ENCODE measurements around the gene NAIF1. TPM values are rescaled to one million over a fixed set of nuclear protein-coding genes. Genes with fewer than 3 reads are reported as not detected.

Gene NAIF1
- total RNA-seq, 2 experiments from 2014 or later, result 13.9 to 14.2 TPM

DNA sequence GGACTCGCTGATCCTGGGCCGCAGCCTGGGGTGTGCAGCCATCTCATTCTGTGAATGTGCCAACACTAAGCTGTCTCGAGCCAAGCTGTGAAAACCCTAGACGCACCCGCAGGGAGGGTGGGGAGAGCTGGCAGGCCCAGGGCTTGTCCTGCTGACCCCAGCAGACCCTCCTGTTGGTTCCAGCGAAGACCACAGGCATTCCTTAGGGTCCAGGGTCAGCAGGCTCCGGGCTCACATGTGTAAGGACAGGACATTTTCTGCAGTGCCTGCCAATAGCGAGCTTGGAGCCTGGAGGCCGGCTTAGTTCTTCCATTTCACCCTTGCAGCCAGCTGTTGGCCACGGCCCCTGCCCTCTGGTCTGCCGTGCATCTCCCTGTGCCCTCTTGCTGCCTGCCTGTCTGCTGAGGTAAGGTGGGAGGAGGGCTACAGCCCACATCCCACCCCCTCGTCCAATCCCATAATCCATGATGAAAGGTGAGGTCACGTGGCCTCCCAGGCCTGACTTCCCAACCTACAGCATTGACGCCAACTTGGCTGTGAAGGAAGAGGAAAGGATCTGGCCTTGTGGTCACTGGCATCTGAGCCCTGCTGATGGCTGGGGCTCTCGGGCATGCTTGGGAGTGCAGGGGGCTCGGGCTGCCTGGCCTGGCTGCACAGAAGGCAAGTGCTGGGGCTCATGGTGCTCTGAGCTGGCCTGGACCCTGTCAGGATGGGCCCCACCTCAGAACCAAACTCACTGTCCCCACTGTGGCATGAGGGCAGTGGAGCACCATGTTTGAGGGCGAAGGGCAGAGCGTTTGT is 40.5 kb upstream of the NAIF1 start:
- no peak overlapping the region for H3K4me3 Mint-ChIP-seq
- no peaks in the 10 kb centered on the region for H3K9me3 Mint-ChIP-seq
- peaks cover 44% of the 10 kb centered on the region for H3K36me3 Mint-ChIP-seq (ENCODE audit: low read depth)
- H3K4me1 Mint-ChIP-seq, result peaks cover 22% of the 10 kb centered on the region
- POLR2A ChIA-PET, result no interaction called here
- DNase-seq, result no peak
- H3K27me3 Mint-ChIP-seq, result no peaks in the 10 kb centered on the region
- CTCF ChIA-PET, result interaction anchor here (1.2 to 7.7 kb wide), 6 partner anchors 9 to 59 kb away, joined by 3 to 54 read pairs (median 5); no protein-coding TSS in a partner anchor
- H3K27ac Mint-ChIP-seq, result no peak overlapping the region

DNA sequence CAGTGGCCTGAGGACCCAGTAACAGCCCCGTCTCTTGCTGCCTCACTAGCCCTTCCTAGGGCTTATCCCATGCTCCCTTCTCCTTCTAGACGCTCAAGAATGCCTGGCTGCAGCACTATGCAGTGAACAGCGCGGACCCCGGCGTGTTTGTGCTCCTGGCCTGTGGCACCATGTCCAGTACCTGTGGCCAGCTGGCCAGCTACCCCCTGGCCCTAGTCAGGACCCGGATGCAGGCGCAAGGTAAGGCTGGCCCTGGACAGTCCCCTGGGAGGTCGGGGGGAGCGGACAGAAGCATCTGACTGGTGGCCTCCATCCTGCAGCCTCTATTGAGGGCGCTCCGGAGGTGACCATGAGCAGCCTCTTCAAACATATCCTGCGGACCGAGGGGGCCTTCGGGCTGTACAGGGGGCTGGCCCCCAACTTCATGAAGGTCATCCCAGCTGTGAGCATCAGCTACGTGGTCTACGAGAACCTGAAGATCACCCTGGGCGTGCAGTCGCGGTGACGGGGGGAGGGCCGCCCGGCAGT is 39.9 kb upstream of the NAIF1 start:
- no peak for DNase-seq
- POLR2A ChIA-PET, result no interaction called here

DNA sequence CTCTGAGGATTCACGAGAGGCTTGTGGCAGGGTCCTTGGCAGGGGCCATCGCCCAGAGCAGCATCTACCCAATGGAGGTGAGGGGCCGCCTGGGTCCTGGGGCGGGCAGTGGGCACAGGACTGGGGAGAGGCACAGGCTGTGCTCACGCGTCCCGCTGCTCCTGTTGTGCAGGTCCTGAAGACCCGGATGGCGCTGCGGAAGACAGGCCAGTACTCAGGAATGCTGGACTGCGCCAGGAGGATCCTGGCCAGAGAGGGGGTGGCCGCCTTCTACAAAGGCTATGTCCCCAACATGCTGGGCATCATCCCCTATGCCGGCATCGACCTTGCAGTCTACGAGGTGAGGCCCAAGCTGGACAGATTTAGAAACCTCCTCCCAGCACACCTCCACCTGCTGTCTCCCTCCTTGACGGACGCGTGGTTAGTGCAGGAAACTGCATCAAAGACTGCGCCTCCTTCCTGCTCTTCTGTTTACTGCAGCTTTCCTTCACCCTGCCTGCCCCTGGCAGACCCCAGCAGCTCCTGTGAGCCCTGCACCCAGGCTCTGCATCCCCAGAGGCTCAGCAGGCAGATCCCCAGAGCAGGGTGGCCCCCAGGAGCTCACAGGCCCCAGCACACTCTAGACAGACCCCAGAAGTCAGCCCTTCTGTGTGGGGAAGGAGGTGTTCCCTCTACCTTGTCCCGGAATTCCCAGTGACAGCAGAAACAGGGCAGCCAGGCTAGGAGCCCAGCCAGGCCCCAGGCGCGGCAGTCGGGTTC is 39.2 kb upstream of the NAIF1 start:
- no peaks in the 10 kb centered on the region for H3K9me3 Mint-ChIP-seq
- peak overlapping the region; percentile 46 for H3K27ac Mint-ChIP-seq
- DNase-seq, result no peak
- ChIA-PET CTCF (interaction anchor here (0.8 to 7.7 kb wide), 3 partner anchors 10 to 38 kb away, joined by 3 to 54 read pairs (median 5); partner anchors contain the start of gene SLC25A25), POLR2A (no interaction called here)
- no peaks in the 10 kb centered on the region for H3K27me3 Mint-ChIP-seq
- H3K4me3 Mint-ChIP-seq, result no peak overlapping the region
- H3K4me1 Mint-ChIP-seq, result peaks cover 25% of the 10 kb centered on the region
- peaks cover 52% of the 10 kb centered on the region for H3K36me3 Mint-ChIP-seq (ENCODE audit: low read depth)

More for the DNA sequence above, 39.9 kb upstream of the NAIF1 start:
- Mint-ChIP-seq H3K4me3 (no peak overlapping the region), H3K27ac (no peak overlapping the region), H3K9me3 (no peaks in the 10 kb centered on the region), H3K4me1 (peaks cover 25% of the 10 kb centered on the region), H3K27me3 (no peaks in the 10 kb centered on the region), H3K36me3 (ENCODE audit: low read depth) (peaks cover 50% of the 10 kb centered on the region)
- CTCF ChIA-PET, result interaction anchor here (0.8 to 7.7 kb wide), 6 partner anchors 10 to 59 kb away, joined by 3 to 54 read pairs (median 4); partner anchors contain the start of gene SLC25A25

DNA sequence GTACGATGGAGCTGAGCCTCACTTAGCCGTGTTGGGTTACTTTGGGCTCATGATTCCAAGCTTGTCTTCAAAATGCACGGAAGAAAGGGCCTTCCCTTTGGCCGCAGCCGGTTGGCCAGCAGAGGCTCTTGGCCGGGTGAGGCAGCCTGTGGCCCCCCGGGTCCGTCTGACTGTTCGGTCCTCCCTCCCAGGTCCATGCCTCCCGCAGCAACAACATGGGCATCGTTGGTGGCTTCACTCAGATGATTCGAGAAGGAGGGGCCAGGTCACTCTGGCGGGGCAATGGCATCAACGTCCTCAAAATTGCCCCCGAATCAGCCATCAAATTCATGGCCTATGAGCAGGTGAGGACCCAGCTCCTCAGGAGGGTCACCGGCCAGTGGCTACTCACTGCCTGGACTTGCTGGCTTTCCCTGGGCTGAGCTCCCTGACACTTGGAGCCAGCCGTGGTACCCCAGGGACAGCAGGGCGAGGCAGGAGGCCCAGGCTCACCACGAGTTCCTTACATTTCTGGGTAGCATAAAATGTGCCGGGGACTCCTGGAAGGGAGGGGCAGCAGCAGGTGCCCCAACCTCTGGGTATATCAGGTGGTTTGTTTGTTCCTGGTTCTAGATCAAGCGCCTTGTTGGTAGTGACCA is 38.5 kb upstream of the NAIF1 start:
- H3K9me3 Mint-ChIP-seq, result no peaks in the 10 kb centered on the region
- POLR2A ChIA-PET, result no interaction called here
- H3K36me3 Mint-ChIP-seq (ENCODE audit: low read depth), result peaks cover 58% of the 10 kb centered on the region

DNA sequence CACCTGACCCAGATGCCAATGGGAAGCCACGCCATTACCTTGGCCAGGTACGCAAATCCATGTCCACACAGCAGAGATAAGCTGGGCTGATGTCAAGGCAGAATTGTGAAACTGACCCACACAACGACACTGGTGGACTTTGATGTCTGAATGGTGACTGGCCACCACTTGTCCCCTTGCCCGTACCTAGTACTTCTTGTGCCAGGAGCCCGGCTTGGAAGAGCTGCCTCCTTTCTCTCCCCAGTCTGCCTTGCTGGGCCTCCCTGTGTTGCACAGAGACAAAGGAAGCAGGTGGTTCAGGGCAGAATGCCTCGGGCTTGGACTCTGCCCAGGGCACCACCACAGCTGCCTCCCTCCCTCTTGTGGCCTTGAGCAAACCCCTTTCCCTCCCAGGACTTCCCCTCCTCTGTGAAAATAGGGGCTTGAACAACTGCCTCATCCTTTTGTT is 37.1 kb upstream of the NAIF1 start:
- H3K36me3 Mint-ChIP-seq (ENCODE audit: low read depth), result peaks cover 55% of the 10 kb centered on the region
- DNase-seq, result no peak
- H3K27ac Mint-ChIP-seq, result no peak overlapping the region
- H3K4me3 Mint-ChIP-seq, result no peak overlapping the region
- no peaks in the 10 kb centered on the region for H3K9me3 Mint-ChIP-seq
- ChIA-PET CTCF (interaction anchor here (7.7 kb wide), 1 partner anchor 12 kb away, joined by 54 read pairs; no protein-coding TSS in a partner anchor), POLR2A (interaction anchor here (0.5 kb wide), 1 partner anchor 280 kb away, joined by 3 read pairs; no protein-coding TSS in a partner anchor)
- no peaks in the 10 kb centered on the region for H3K27me3 Mint-ChIP-seq
- H3K4me1 Mint-ChIP-seq, result peaks cover 41% of the 10 kb centered on the region

More for the DNA sequence above, 38.5 kb upstream of the NAIF1 start:
- DNase-seq, result no peak
- Mint-ChIP-seq H3K4me3 (no peak overlapping the region), H3K27ac (no peak overlapping the region), H3K4me1 (peaks cover 27% of the 10 kb centered on the region), H3K27me3 (no peaks in the 10 kb centered on the region)
- CTCF ChIA-PET, result interaction anchor here (7.7 kb wide), 1 partner anchor 11 kb away, joined by 54 read pairs; no protein-coding TSS in a partner anchor

DNA sequence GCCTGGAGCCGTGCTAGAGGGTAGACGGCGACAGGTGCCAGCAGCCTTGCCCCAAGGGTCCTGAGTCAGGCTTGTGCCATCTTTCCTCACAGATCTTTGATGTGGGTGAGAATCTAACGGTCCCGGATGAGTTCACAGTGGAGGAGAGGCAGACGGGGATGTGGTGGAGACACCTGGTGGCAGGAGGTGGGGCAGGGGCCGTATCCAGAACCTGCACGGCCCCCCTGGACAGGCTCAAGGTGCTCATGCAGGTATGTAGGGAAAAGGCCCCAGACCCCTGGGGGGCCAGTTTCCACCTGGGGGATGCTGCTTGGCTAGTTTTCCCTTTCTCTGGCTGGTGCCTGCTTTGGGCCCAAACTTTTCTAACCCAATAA is 36.5 kb upstream of the NAIF1 start:
- ChIA-PET POLR2A (no interaction called here), CTCF (interaction anchor here (0.6 to 7.7 kb wide), 3 partner anchors 10 to 50 kb away, joined by 4 to 54 read pairs (median 5); no protein-coding TSS in a partner anchor)
- peaks cover 52% of the 10 kb centered on the region for H3K36me3 Mint-ChIP-seq (ENCODE audit: low read depth)
- DNase-seq, result peak; percentile 53
- peak overlapping the region; percentile 83 for H3K27ac Mint-ChIP-seq
- H3K9me3 Mint-ChIP-seq, result no peaks in the 10 kb centered on the region
- H3K4me3 Mint-ChIP-seq, result no peak overlapping the region
- no peaks in the 10 kb centered on the region for H3K27me3 Mint-ChIP-seq
- H3K4me1 Mint-ChIP-seq, result peaks cover 47% of the 10 kb centered on the region

DNA sequence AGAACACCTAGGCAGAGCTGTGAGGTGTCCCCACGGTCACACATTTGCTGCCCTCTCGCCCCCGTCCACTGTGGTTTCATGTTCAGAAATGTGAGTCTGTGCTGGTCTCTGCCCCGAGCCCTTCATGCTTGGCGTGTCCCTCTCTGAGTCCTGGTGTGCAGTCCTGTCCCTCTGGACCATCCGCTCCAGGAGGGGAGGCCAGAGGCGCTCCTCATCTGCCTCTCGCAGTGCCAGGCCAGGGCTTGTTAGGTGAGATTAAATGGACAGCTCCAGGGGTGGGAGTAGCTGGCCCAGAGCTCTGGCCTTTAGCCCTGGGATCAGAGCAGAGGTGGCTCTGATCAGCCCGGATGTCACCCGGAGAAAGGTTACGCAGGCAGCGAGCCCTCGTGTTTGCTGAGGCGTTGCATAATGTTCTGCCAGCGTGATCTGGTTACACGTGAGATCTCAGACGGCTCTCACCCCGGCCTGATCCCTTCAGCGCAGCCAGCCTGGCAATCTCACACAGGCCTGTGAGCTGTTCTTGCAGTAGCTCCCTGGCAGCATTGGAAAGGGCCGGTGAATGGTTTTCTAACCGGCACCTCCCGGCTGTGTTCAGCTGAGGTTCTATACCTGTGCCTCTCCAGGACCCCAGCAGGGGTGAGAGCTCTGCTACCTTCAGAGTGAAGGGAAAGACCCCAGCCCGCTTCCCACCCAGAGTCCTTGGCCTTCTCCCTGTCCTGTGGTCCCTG is 35.9 kb upstream of the NAIF1 start:
- Mint-ChIP-seq H3K27me3 (no peaks in the 10 kb centered on the region), H3K4me1 (peaks cover 51% of the 10 kb centered on the region), H3K36me3 (ENCODE audit: low read depth) (peaks cover 51% of the 10 kb centered on the region), H3K4me3 (no peak overlapping the region), H3K9me3 (no peaks in the 10 kb centered on the region), H3K27ac (peak overlapping the region; percentile 83)
- ChIA-PET CTCF (interaction anchor here (0.6 to 7.7 kb wide), 3 partner anchors 10 to 50 kb away, joined by 4 to 54 read pairs (median 5); no protein-coding TSS in a partner anchor), POLR2A (no interaction called here)
- DNase-seq, result no peak

DNA sequence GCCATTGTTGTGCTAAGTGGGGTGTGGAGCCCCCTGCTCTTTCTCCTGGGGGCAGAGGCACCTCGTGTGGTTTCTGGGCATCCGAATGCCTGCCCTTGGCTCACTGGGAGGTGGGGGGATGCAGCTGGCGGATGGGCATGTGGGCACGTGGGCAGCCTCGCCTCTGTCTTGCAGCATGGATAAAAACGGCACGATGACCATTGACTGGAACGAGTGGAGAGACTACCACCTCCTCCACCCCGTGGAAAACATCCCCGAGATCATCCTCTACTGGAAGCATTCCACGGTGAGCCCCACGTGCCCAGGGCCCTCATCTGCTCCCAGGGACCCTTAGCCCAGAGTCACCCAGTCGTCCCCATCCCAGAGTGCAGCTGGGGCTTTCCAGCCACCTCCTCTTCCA is 35.1 kb upstream of the NAIF1 start:
- peak overlapping the region; percentile 34 for H3K27ac Mint-ChIP-seq
- H3K4me3 Mint-ChIP-seq, result no peak overlapping the region
- H3K4me1 Mint-ChIP-seq, result peaks cover 56% of the 10 kb centered on the region
- no peaks in the 10 kb centered on the region for H3K27me3 Mint-ChIP-seq
- POLR2A ChIA-PET, result no interaction called here
- CTCF ChIA-PET, result interaction anchor here (7.7 kb wide), 1 partner anchor 14 kb away, joined by 54 read pairs; no protein-coding TSS in a partner anchor
- no peaks in the 10 kb centered on the region for H3K9me3 Mint-ChIP-seq
- peaks cover 46% of the 10 kb centered on the region for H3K36me3 Mint-ChIP-seq (ENCODE audit: low read depth)
- no peak for DNase-seq

DNA sequence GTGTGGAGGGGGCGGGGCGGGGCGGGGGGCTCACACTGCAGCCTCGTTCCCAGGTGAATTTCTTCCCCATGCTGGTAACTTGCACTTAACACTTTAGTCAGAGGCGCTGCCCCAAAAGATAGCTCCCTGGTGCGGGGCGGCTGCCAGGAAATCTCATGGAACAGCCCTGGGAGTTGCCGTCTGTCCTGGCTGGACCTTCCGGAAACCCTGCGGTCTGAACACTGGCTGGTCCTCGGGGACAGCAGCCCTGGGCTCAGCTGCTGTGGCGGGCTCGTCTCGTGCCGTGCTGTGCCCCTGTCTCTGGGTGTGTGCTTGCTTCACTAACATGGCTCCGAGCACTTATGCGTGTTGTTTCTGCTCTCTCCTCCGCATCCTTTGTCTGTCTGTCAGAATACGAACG is 34.6 kb upstream of the NAIF1 start:
- Mint-ChIP-seq H3K36me3 (ENCODE audit: low read depth) (peaks cover 41% of the 10 kb centered on the region), H3K27me3 (no peaks in the 10 kb centered on the region), H3K4me3 (no peak overlapping the region), H3K4me1 (peaks cover 60% of the 10 kb centered on the region), H3K9me3 (no peaks in the 10 kb centered on the region), H3K27ac (no peak overlapping the region)
- POLR2A ChIA-PET, result no interaction called here
- no peak for DNase-seq
- CTCF ChIA-PET, result interaction anchor here (7.7 kb wide), 1 partner anchor 15 kb away, joined by 54 read pairs; no protein-coding TSS in a partner anchor

DNA sequence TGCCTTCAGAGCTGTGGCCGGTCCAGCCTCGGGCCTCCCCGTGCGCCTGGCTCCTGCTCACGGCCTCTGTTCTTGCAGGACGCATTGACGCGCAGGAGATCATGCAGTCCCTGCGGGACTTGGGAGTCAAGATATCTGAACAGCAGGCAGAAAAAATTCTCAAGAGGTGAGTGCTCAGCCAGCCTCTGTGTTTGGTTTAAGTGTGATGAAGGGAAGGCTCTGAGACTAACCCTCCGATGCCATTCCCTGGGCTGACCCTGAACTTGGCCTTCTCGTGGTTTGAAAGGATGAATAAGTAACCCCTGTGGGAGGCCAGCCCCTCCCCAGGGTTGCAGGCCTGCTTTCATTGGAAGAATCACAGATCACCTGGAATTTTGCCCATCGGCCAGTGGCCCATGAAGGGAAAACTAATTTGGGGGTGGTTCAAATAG is 34.1 kb upstream of the NAIF1 start:
- peaks cover 57% of the 10 kb centered on the region for H3K4me1 Mint-ChIP-seq
- H3K9me3 Mint-ChIP-seq, result no peaks in the 10 kb centered on the region
- no peaks in the 10 kb centered on the region for H3K27me3 Mint-ChIP-seq
- ChIA-PET CTCF (interaction anchor here (1.6 to 4.5 kb wide), 3 partner anchors 9 to 15 kb away, joined by 4 to 33 read pairs (median 10); no protein-coding TSS in a partner anchor), POLR2A (no interaction called here)
- no peak overlapping the region for H3K27ac Mint-ChIP-seq
- DNase-seq, result no peak
- no peak overlapping the region for H3K4me3 Mint-ChIP-seq
- H3K36me3 Mint-ChIP-seq (ENCODE audit: low read depth), result peaks cover 37% of the 10 kb centered on the region

DNA sequence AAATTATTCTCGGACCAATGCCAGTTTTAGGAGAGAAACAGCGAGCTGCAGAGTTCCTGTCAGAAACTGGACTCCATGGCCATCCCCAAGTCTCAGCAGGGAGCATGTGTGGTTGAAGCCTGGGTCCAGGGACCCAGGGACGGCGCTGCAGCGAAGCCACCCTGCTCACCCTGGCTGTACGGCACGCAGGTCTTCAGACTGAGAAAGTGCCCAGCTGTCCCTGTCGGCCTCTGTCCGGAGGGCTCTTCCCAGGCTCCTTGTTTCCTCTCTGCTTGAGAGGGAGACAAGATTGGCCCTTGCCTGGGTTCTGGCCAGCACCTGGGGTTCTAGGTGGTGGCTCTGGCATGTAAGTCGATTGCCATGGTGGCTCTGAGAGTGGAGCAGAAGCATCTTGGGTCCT is 33.5 kb upstream of the NAIF1 start:
- no peaks in the 10 kb centered on the region for H3K27me3 Mint-ChIP-seq
- no peak overlapping the region for H3K4me3 Mint-ChIP-seq
- DNase-seq, result no peak
- peaks cover 57% of the 10 kb centered on the region for H3K4me1 Mint-ChIP-seq
- H3K27ac Mint-ChIP-seq, result peak overlapping the region; percentile 31
- H3K36me3 Mint-ChIP-seq (ENCODE audit: low read depth), result peaks cover 37% of the 10 kb centered on the region
- H3K9me3 Mint-ChIP-seq, result no peaks in the 10 kb centered on the region
- ChIA-PET CTCF (interaction anchor here (1.6 to 4.5 kb wide), 4 partner anchors 10 to 16 kb away, joined by 4 to 33 read pairs (median 8); no protein-coding TSS in a partner anchor), POLR2A (no interaction called here)

Measured in activated CD4-positive, alpha-beta T cell treated with anti-CD3 and anti-CD28 coated beads, Interleukin-2, amount 10 ng/mL, durations not matched to agents 7 days and 5 days (primary cell).